Lung (tissue), 12 donors: ENCODE data around the gene DOCK3. TPM values are rescaled to one million over a fixed set of nuclear protein-coding genes. Genes with fewer than 3 reads are reported as not detected.

Experiments
- ATAC-seq: fragments of 200-7000 bp; cut with Tn5 transposase; one replicate; pipeline ENCODE4 v1.9.1; 2020; ENCODE audit warnings: moderate number of reproducible peaks; ENCODE audit not compliant: insufficient read depth, low FRiP score
- DNase-seq, 3 donors: peaks; one replicate each; pipeline ENCODE4 v3.0.0-alpha.2; 2013 to 2017
- H3K27ac ChIP-seq, 2 donors: one replicate each; pipeline ENCODE4 v1.5.1; 2013; ENCODE audit warnings: mild to moderate bottlenecking in 2 of 2, moderate library complexity in 2 of 2, control low read depth in 1 of 2, inconsistent platforms in 1 of 2, low read depth in 1 of 2, low read length in 1 of 2
- H3K27me3 ChIP-seq, 3 donors: one replicate each; pipeline ENCODE4 v1.5.1; 2013; ENCODE audit warnings: low read length in 2 of 3; ENCODE audit not compliant: control insufficient read depth in 3 of 3, insufficient read depth in 3 of 3
- H3K36me3 ChIP-seq, 4 donors: one replicate each; pipeline ENCODE4 v1.5.1; 2013; ENCODE audit warnings: low read length in 4 of 4, mild to moderate bottlenecking in 1 of 4, moderate library complexity in 1 of 4; ENCODE audit not compliant: control insufficient read depth in 4 of 4, insufficient read depth in 4 of 4
- H3K4me1 ChIP-seq, 5 donors: one replicate each; pipeline ENCODE4 v1.5.1; 2013; ENCODE audit warnings: low read length in 5 of 5, mild to moderate bottlenecking in 2 of 5, moderate library complexity in 1 of 5; ENCODE audit not compliant: control insufficient read depth in 5 of 5, insufficient read depth in 5 of 5
- H3K4me3 ChIP-seq: one replicate; pipeline ENCODE4 v1.5.1; 2013; ENCODE audit warnings: mild to moderate bottlenecking, control low read depth, moderate library complexity
- H3K9ac ChIP-seq, 2 donors: one replicate each; pipeline ENCODE4 v1.5.1; 2013; ENCODE audit warnings: low read length in 2 of 2, control low read depth in 1 of 2; ENCODE audit not compliant: insufficient read depth in 1 of 2
- H3K9me3 ChIP-seq, 4 donors: one replicate each; pipeline ENCODE4 v1.5.1; 2013; ENCODE audit warnings: low read length in 3 of 4, mild to moderate bottlenecking in 1 of 4, moderate library complexity in 1 of 4; ENCODE audit not compliant: control insufficient read depth in 4 of 4, insufficient read depth in 3 of 4
- CTCF ChIP-seq: IDR thresholded peaks from 2 replicates; pipeline ENCODE4 v1.5.1; 2012; ENCODE audit warnings: mild to moderate bottlenecking; ENCODE audit errors: control extremely low read depth, extremely low read depth
- WGBS, 2 donors: extraction: QIAGEN DNeasy Blood & Tissue Kit; methylation state at CpG; one replicate each; pipeline ENCODE4 v1.1.7; 2013; 5-methylcytosine and 5-hydroxymethylcytosine counted together
- polyA plus RNA-seq, 2 donors: library from polyadenylated mRNA; stranded (reverse); fragments of 200-250 nt; gene quantifications; one replicate each; pipeline ENCODE4 v1.2.1, GENCODE V29; 2013
- total RNA-seq, 2 donors: library from RNA; depleted of rRNA in 1 of 2; stranded (reverse); fragments of >200 nt in 1 of 2; gene quantifications; one replicate each; pipeline ENCODE4 v1.2.1, GENCODE V29; 2014 to 2021
- donor health status: control.
- donor health status: control.
- donor health status: Bipolar disorder and iron deficiency.
- donor health status: healthy.
- donor health status: DM: yes; HTN: yes; CAD: no.

The DOCK3 gene
- total and polyA plus RNA-seq, 4 donors: 0.06 to 1.4 (median 0.34) TPM

GRCh38 chr3:51393134-51393495, 718.4 kb downstream of the DOCK3 start:
- 95 to 97% methylated on average over 17 of the region's 17 CpGs for WGBS, 2 donors
- peaks cover 0 to 33% (median 10%) of the 10 kb centered on the region in 5 donors for H3K4me1 ChIP-seq
- ATAC-seq: no peak
- DNase-seq: no peak
- H3K27ac ChIP-seq: no peak overlapping the region
- peaks cover 0 to 56% (median 42%) of the 10 kb centered on the region in 4 donors for H3K36me3 ChIP-seq
- no peak for TF ChIP-seq CTCF
- H3K9me3 ChIP-seq: no peaks in the 10 kb centered on the region
- H3K27me3 ChIP-seq: no peaks in the 10 kb centered on the region
- H3K4me3 ChIP-seq: no peak overlapping the region
- H3K9ac ChIP-seq: no peak overlapping the region

- Histone ChIP-seq H3K9me3 (no peaks in the 10 kb centered on the region), H3K9ac (no peak overlapping the region), H3K4me1 (peaks cover 0 to 30% (median 10%) of the 10 kb centered on the region in 5 donors), H3K36me3 (peaks cover 3 to 54% (median 41%) of the 10 kb centered on the region in 4 donors), H3K27me3 (no peaks in the 10 kb centered on the region), H3K27ac (no peak overlapping the region), H3K4me3 (no peak overlapping the region)
- TF ChIP-seq CTCF: no peak
- DNase-seq (no peak), ATAC-seq (no peak)
- 91% methylated on average over 14 of the region's 14 CpGs for WGBS, 2 donors
Observed at GRCh38 chr3:51393564-51393963, 718.8 kb downstream of the DOCK3 start.

- WGBS, 2 donors: 86 to 87% methylated on average over 5 of the region's 5 CpGs
- TF ChIP-seq CTCF: no peak
- Histone ChIP-seq H3K36me3 (peaks cover 3 to 53% (median 40%) of the 10 kb centered on the region in 4 donors), H3K27me3 (no peaks in the 10 kb centered on the region), H3K9ac (no peak overlapping the region), H3K4me1 (peaks cover 0 to 30% (median 10%) of the 10 kb centered on the region in 5 donors), H3K4me3 (no peak overlapping the region), H3K9me3 (no peaks in the 10 kb centered on the region), H3K27ac (no peak overlapping the region)
- DNase-seq (no peak), ATAC-seq (no peak)
Observed at GRCh38 chr3:51394541-51394940, 719.8 kb downstream of the DOCK3 start.
